ENCODE results near the gene TP53TG5.

Gene TP53TG5
- 0.07 to 0.24 reads per million in 2 donors for total RNA-seq

DNA sequence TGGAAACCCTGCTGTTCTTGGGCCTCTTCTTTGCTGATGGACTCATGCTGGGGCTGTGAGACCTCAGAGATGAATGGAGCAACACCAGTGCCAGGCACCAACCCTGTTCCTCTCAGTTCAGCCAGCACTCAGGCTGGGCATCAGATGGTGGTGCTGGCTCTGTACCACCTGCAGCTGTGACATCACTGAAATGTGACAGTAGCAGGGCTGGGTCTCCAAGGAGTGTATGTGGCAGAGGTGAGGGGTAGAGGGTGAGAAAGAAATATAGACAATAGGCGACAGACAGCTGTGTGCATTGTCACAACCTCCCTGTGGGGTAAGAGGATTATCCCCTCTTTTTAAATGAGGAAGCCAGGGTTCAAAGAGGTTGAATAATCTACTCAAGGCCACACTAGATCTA, at the start of gene TP53TG5:
Gene TP53TG5, minus strand, starts transcription at position 135 of the 400 bp plus-strand sequence. Its CDS starts 89 bp downstream, at position 46.
- DNase-seq, result no peak

DNA sequence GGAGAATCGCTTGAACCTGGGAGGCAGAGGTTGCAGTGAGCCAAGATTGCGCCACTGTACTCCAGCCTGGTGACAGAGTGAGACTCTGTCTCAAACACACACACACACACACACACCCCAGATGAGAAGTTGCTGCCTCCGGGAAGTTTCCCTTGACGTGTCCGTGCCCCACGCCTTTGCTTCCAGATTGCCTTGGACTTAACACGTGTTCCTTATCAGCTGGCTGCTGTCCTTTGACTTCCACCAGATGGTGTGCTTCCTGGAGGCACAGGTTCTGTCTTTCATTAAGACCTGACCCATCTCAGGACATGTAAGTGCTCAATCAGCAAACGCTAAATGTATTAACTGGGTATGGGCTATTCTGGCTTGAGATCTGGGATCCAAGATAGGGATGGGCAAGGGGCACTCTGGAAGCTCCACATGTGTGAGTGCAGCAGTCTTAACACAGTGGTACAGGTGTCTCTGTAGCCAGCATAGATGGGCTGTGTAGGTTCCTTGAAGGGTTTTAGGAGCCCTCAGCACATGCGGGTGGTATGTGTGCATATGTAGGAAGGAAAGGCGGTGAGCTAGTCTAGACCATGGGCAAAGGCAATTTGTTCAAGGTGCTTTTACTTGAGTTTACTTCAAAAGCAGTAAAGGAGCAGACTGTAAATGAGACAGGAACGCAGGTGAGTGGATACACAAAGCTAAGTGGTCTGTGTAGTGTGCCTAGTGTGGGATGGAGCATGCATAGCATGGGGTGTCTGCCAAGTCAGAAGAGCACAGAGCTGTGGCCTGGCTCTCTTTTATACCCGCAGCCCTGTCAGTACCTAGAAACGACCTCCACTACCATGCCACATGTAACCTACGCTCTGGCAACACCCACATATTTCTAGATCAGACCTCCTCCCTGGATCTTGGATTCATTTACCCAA, 49.4 kb upstream of the TP53TG5 start:
- no peak for DNase-seq

DNA sequence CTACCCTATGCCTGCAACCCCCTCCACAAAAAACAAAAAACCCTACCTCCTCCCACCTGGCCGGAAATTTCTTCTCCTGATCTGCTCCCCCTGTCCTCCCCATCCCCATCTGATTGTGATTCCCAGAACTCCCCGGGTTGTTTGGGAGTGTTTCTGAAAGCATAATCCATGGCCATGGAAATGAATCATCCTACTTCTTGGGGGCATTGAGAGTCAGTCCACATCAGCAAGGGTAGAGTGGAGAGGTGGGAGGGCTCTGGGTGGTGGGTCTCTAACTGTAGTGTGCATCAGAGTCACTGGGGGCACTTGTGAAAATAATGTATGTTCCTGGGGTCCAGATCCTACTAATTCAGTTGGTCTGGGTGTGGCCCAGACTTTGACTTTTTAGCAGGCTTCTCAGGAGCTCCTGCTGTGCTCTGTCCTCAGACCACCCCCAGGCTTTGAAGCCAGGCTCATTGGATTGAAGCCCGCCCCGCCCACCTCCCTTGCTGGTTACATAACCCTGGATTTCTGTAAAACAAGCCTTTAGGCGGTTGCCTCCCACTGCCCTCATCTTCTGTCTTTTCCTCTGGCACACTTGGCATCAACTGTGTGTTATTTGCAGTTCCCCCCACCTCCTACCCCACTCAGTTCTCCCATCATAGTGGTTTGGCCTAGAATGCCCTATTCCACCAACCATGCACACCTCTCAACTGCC, 48.3 kb upstream of the TP53TG5 start:
- DNase-seq, result no peak

DNA sequence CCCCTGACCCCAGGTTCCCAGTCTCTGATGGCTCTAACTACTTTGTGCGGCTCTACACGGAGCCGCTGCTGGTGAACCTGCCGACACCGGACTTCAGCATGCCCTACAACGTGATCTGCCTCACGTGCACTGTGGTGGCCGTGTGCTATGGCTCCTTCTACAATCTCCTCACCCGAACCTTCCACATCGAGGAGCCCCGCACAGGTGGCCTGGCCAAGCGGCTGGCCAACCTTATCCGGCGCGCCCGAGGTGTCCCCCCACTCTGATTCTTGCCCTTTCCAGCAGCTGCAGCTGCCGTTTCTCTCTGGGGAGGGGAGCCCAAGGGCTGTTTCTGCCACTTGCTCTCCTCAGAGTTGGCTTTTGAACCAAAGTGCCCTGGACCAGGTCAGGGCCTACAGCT, 47.4 kb upstream of the TP53TG5 start:
- DNase-seq, result no peak

DNA sequence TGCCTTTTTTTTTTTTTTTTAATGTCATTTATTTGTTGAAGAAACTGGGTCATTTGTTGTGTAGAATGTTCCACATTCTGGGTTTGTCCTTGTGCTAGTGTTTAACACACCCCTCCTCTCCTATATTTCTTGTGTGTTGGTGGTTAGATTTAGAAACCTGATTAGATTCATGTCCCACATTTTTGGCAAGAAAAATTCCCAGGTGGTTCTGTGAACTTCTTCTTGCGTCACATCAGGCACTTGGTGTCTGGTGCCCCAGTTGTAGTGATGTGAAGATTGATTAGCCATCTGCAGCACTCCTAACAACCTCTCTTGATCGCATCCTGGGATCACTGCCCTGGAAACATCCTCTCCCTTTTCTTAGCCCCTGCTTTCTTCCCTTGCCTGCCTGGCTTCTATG, 45.6 kb upstream of the TP53TG5 start:
- DNase-seq, result no peak

DNA sequence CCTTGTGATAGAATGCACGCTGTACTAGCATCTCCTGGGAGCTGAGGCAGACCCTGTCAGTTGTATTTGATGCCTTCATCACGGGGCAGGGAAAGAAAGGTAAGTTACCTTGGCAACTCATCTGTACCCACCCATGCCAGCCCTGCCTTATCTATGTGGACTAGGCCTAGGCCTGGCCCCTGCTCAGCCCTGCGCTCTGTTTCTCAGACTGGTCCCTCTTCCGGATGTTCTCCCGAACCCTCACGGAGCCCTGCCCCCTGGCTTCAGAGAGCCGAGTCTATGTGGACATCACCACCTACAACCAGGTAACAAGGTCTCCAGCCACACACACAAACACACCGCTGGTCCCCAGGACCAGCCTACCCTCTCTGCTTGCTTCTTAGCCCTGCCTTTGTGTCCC, 42.0 kb upstream of the TP53TG5 start:
- DNase-seq, result no peak

DNA sequence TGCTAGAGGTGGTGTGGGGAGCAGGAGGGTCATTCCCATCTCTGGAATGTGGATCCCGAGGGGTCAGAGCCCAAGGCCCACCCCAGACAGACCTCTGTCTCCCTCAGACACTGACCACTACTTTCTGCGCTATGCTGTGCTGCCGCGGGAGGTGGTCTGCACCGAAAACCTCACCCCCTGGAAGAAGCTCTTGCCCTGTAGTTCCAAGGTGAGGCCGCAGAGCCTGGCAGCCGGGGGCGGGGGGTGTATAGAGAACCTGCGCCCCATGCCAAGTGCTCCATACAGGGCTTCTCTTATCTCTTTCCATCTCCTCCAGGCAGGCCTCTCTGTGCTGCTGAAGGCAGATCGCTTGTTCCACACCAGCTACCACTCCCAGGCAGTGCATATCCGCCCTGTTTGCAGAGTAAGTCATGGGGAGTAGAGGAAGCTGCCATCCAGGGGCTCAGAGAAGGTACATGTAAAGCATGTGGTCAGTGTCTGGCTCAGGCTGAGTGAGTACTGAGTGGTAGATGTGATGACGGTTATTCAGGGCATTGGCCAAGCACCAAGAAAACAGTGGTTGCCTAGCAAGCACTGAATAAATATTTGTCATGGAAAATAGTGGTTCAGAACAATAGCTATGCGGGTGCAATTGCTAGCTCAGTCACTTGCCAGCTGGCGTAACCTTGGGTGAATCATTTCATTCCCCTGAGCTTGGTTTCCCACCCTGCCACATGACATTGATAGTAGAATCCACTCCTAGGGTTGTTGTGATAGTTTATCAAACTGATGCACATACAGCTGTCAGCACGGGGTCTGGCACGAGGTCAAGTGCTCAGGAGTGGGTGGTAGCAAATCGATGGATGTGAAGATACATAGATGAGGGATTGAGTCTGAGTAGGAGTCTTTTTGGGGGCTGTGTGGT, 41.3 kb upstream of the TP53TG5 start:
- DNase-seq, result no peak

DNA sequence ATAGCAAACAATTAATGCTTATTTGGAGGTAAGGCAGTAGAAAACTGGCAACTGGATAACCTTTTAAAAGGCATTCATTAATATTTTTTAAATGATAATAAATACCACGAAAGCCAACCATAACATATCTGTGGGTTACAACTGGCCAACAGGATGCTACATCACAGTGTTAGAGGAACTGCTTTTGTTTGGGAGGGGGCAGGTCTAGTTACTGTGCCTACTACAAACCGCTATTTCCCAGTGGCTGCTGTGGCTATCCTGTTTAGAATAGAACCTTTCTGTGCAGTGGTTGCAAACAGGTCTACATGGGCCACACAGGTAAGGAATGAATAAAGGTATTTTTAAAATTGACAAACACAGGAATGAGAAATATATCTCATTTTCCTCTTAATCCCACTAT, 38.8 kb upstream of the TP53TG5 start:
- no peak for DNase-seq

DNA sequence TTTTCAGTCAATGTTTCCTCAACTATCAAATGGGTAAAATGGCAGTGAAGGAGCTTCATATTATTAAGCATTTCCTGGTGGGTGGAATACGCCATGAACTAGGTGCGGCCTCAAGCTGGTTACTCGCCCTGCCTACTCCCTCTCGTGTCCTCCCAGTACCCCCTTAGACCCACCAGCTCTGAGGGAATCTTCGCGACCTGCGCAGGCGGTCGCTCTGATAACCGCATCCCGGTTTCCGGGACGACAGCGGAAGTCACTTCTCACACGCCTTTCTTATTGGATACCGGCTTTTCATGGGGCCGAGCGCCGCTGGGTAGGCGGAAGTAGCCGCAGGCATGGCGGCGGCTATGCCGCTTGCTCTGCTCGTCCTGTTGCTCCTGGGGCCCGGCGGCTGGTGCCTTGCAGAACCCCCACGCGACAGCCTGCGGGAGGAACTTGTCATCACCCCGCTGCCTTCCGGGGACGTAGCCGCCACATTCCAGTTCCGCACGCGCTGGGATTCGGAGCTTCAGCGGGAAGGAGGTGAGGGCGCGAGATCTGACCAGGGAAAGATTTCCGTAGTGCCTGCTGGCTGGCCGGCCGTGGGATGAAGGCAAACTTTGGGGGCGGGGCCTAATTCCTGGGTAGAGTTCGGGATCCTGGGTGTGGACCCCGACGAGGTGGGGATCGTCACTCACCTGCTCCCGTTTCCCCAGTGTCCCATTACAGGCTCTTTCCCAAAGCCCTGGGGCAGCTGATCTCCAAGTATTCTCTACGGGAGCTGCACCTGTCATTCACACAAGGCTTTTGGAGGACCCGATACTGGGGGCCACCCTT, 37.9 kb upstream of the TP53TG5 start, which contains the start of gene PIGT:
Gene PIGT, plus strand, starts transcription at position 320 of the 816 bp plus-strand sequence. Its CDS starts 16 bp downstream, at position 336.
- peak; percentile 83 for DNase-seq

DNA sequence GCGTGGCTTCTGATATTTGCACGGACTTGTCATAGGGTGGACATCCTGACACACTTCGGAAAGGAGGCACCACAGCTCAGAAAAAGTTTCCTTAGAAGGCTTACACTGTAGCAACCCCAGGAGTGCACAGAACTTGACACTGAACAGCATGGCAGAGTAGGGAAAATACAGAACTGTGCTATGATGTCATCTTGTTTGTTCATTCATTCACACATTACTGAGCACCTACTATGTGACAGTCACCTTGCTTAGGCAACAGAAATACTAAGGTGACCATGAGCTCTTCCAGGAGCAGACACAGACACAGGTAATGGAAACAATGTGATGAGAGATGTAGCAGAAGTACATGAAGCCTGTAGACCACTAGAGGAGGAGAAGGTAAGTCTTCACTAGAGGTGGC, 35.4 kb upstream of the TP53TG5 start:
- no peak for DNase-seq

DNA sequence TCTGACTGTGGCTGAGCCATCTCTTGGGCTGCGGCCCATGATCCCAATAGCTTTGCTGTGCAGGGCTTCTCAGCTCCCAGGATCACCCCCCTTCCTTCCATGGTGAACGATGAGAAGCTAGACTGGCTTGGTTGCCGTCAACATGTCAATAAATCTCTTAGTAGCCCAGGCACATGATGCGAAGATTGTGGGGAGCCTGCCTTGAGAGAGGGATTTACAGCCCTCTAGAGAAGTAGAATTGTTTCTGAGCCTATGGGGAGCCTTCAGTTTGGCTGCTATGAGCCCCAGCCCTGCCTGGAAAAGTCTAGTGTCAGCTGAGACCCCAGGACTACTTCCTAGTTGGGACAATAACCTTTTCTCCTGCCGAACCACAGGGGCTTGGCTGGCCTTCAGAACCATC, 34.5 kb upstream of the TP53TG5 start:
- no peak for DNase-seq

DNA sequence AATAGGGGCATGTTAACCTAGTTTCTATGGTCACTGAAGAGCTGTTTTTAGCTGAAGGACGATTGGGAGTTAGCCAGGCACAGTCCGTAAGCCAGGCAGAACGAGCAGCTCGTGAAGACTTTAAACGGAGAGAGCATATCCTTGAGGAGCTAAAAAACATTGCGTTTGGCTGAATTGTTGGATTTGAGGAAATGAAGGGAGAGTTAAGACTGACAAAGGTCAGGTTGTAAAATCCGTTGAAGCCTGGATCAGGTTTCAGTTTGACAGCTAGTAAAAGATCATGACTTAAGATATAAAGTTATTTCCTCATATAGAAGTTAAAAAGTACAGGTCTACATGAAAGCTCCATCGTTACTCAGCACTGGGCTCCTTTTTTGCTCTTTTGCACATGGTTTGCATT, 32.8 kb upstream of the TP53TG5 start:
- DNase-seq, result no peak

DNA sequence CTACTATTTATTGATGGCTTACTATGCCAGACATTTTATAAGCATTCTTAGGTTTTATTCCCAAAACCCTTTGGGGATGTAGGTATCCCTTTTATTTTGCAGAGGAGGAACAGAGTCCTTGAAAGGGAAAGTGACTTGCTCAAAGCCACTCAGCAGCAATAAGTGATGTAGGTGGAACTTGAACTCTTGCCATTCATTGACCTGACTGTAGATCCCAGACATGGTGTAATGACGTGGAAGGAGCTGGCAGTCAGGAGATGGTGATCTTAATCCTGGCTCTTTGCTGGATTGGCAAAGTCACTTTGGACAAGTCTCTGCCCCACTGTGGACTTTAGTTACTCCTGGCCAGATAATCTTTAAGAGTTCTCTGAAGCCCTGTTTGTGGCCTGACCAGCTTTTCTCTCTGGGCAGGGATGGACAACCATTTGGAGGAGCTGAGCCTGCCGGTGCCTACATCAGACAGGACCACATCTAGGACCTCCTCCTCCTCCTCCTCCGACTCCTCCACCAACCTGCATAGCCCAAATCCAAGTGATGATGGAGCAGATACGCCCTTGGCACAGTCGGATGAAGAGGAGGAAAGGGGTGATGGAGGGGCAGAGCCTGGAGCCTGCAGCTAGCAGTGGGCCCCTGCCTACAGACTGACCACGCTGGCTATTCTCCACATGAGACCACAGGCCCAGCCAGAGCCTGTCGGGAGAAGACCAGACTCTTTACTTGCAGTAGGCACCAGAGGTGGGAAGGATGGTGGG, 31.6 kb upstream of the TP53TG5 start:
- no peak for DNase-seq

DNA sequence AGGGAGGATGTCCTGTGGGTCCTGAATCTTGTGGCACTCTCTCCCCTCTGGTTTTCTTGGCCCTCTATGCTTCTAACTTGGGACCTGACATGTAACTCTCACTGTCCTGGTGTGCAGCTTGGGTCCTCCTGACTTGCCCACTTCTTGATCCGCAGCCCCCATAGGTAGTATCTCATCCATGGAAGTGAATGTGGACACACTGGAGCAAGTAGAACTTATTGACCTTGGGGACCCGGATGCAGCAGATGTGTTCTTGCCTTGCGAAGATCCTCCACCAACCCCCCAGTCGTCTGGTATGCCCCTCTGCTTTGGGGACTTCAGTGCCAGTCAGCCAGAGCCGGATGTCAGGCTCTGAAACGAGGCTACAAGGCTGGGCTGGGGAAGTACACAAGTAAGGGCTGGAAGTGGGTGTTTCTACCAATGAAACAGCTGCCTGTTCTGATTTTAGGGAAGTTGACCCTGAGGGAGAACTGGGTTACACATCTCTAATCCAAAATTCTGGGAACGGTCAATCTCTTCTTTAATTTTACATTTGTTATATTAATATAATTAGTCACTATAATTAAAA, 30.6 kb upstream of the TP53TG5 start:
- DNase-seq, result no peak

DNA sequence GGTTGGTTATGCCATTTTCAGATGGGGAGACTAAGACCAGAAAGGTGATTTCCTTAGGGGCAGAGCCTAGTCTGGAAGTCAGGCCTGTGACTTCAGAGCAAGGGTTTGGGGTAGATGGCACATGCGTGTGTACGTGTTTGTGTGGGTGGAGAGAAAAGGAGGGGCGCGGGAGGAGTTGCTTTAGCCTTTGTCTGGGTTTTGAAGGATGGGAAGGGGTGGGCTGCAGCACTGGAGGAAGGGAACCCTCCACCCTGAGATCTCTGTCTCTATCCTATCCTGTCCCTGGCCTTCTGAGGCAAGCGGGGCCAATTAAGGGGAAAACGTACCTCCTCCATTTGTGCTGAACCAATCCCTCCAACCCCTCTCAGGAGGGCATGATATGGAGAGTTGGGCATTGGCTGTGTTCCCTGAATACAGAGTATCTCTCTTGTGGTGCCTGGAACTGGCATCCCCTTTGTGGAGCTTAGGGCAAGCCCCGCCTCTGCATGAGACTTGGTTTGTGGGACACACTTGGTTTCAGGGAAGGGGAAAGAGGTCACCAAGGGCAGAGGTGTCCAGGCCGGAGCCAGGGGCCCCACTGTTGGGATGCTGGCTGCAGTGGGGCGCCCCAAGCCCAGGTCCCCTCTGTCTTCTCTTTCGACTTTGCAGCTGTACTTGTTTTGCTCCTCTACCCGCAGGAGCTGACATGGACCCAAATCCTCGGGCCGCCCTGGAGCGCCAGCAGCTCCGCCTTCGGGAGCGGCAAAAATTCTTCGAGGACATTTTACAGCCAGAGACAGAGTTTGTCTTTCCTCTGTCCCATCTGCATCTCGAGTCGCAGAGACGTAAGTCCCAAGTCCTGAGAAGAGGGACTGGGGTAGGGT, 29.9 kb upstream of the TP53TG5 start, which contains the start of gene DBNDD2:
Gene DBNDD2, plus strand, starts transcription at position 507 of the 863 bp plus-strand sequence. Its CDS starts 179 bp downstream, at position 686.
- DNase-seq, result no peak

DNA sequence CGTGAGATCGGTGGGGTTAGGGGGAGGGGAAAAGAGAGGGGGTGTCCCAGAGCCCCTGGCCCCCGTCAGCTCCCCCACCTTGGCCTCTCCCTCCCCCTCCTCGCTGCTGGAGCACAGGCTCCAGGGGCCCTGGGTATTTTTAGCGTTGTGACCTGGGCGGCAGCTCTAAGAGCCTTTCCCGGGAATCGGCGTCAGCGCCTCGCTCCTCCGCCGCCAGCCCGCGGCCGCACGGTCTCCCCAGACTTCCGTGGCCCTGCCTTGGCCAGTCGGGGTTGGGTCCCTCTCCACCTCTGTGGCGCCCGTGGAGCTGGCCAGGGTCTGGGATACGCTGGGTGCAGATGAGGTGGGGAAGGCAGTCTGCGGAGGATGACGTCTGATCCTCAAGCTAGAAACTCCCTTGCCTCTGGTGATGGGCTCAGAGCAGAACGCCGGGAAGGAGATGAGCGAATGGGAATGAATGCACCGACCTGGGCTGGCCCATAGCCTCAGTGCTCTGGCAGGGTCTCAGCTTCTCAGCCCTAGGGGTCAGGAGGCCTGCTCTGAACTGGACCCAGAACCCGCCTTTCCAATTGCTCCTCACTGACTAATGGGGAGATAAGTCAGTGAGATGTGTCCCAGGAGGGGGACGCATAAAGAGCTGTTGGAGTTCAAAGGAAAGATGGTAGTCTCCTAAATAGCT, 29.1 kb upstream of the TP53TG5 start:
- DNase-seq, result no peak

DNA sequence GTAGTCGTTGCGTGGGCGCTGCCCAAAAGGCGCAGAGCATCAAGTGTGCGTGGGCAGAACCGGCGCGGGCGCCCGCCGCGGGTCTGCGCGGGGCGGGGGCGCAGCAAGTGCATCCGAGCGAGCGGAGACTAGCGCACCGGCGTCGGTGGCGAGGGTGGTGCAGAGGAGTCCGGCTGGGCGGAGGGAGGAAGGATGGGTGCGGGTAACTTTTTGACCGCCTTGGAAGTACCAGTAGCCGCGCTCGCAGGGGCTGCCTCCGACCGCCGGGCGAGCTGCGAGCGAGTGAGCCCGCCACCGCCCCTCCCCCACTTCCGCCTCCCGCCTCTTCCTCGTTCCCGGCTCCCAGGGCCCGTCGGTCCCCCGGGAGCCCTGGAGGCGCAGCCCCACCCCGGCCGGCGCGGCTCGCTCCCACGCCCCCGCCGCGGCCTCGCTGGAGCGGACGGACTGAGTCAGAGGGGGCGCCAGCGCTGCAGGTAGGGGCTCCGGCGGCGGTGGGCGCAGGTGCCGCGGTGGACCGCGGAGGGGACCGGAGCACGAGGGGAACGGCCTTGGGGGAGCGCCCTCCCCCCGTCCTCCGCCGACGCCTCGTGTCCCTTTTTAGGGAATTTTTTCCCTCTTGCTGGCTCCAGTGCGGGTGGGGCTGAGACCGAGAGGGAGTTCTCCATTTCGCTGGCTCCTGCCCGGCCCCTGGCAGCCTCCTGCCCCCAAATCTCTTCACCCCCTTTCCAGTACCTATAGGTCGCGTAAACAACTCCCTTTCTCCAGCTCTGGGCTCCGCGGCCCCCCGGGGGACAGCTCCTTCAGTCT, 28.3 kb upstream of the TP53TG5 start:
- DNase-seq, result peak; percentile 38
